Parathyroid adenoma (tissue), 2 donors: ENCODE measurements around the gene ANKRD63.

Experiments used
- H2AFZ ChIP-seq: fragments of 300-600 bp; sonication (generic); one replicate; pipeline ENCODE4 v1.7.0; 2017; ENCODE audit warnings: antibody characterized with exemption, mild to moderate bottlenecking
- H3K27ac ChIP-seq: fragments of 300-600 bp; sonication (generic); one replicate; pipeline ENCODE4 v1.7.0; 2017
- H3K27me3 ChIP-seq: fragments of 300-600 bp; sonication (generic); one replicate; pipeline ENCODE4 v1.7.0; 2017; ENCODE audit warnings: low read length; ENCODE audit not compliant: control insufficient read depth, insufficient read depth
- H3K36me3 ChIP-seq: fragments of 300-600 bp; sonication (generic); one replicate; pipeline ENCODE4 v1.7.0; 2017; ENCODE audit warnings: low read length; ENCODE audit not compliant: control insufficient read depth, insufficient read depth
- H3K4me1 ChIP-seq: fragments of 300-600 bp; sonication (generic); one replicate; pipeline ENCODE4 v1.7.0; 2017; ENCODE audit warnings: control low read depth
- H3K4me2 ChIP-seq: fragments of 300-600 bp; sonication (generic); one replicate; pipeline ENCODE4 v1.7.0; 2017; ENCODE audit warnings: low read length
- H3K4me3 ChIP-seq: fragments of 300-600 bp; sonication (generic); one replicate; pipeline ENCODE4 v1.7.0; 2017; ENCODE audit warnings: low read depth, low read length
- H3K79me2 ChIP-seq: fragments of 300-600 bp; sonication (generic); one replicate; pipeline ENCODE4 v1.7.0; 2017; ENCODE audit warnings: control low read depth
- H3K9ac ChIP-seq: fragments of 300-600 bp; sonication (generic); one replicate; pipeline ENCODE4 v1.7.0; 2017; ENCODE audit warnings: mild to moderate bottlenecking
- H3K9me3 ChIP-seq: fragments of 300-600 bp; sonication (generic); one replicate; pipeline ENCODE4 v1.7.0; 2017; ENCODE audit warnings: low read length; ENCODE audit not compliant: control insufficient read depth
- TF ChIP-seq, protein P1 (sequence below): fragments of 300-600 bp; sonication (generic); IDR thresholded peaks from one replicate; pipeline ENCODE4 v1.7.0; 2017; ENCODE audit warnings: antibody characterized with exemption, mild to moderate bottlenecking
- donor health status: primary hyperparathyroidism.

ANKRD63 gene

GRCh38 chr15:40314723-40315276 is 31.9 kb upstream of the ANKRD63 start:
- Histone ChIP-seq H2AFZ (no peak overlapping the region), H3K27me3 (no peaks in the 10 kb centered on the region), H3K4me3 (no peak overlapping the region), H3K9ac (no peak overlapping the region), H3K9me3 (no peaks in the 10 kb centered on the region), H3K4me2 (no peak overlapping the region), H3K4me1 (no peaks in the 10 kb centered on the region), H3K79me2 (no peaks in the 10 kb centered on the region), H3K27ac (no peak overlapping the region), H3K36me3 (no peaks in the 10 kb centered on the region)
- TF ChIP-seq, protein P1, sequence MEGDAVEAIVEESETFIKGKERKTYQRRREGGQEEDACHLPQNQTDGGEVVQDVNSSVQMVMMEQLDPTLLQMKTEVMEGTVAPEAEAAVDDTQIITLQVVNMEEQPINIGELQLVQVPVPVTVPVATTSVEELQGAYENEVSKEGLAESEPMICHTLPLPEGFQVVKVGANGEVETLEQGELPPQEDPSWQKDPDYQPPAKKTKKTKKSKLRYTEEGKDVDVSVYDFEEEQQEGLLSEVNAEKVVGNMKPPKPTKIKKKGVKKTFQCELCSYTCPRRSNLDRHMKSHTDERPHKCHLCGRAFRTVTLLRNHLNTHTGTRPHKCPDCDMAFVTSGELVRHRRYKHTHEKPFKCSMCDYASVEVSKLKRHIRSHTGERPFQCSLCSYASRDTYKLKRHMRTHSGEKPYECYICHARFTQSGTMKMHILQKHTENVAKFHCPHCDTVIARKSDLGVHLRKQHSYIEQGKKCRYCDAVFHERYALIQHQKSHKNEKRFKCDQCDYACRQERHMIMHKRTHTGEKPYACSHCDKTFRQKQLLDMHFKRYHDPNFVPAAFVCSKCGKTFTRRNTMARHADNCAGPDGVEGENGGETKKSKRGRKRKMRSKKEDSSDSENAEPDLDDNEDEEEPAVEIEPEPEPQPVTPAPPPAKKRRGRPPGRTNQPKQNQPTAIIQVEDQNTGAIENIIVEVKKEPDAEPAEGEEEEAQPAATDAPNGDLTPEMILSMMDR, result no peak

DNA sequence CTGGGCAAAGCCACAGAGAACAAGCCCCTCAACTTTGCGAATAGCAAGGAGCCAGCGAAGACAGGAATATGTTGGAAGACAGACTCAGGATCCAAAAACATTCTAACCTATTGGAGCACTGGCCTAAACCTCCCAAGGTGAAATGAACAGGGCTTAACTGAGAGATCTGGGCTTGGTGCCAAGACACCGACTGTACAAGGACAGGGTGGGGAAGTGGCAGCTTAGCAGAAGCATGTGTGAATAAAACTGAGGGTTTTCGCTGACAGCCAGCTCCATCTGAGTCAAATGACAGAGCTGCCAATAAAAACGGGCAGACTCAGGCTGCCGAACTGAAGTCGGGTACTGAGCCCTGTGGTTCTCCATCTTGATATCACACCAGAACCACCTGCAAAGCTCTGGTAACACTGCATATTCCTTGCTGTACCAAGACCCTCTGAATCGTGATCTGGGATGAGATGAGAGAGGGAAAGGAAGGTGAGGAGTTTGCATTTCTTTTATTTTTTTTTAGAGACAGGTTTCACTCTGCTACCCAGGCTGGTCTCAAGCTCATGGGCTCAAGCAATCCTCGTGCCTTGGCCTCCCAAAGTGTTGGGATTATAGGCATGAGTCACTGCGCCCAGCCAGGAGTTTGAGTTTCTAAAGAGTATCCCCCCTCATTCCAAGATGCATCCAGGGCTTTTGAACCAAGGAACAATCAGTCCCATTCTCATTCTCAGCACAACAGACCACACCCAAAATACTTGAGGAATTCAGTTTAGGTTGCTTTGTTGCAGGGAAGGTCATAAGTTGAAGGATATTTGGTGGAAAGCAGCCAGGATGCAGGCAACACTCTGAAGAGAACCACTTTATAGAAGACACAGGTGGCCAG is 30.9 kb upstream of the ANKRD63 start:
- TF ChIP-seq, protein P1, result no peak
- H3K79me2 ChIP-seq, result no peaks in the 10 kb centered on the region
- no peaks in the 10 kb centered on the region for H3K36me3 ChIP-seq
- no peaks in the 10 kb centered on the region for H3K4me1 ChIP-seq
- H3K4me2 ChIP-seq, result peak overlapping the region; percentile 9
- H3K9me3 ChIP-seq, result no peaks in the 10 kb centered on the region
- H3K27me3 ChIP-seq, result no peaks in the 10 kb centered on the region
- H2AFZ ChIP-seq, result peak overlapping the region; percentile 28
- no peak overlapping the region for H3K9ac ChIP-seq
- no peak overlapping the region for H3K4me3 ChIP-seq
- H3K27ac ChIP-seq, result no peak overlapping the region

GRCh38 chr15:40312370-40313158 is 29.7 kb upstream of the ANKRD63 start:
- Histone ChIP-seq H3K36me3 (no peaks in the 10 kb centered on the region), H3K9me3 (no peaks in the 10 kb centered on the region), H3K4me1 (no peaks in the 10 kb centered on the region), H3K4me3 (no peak overlapping the region), H3K27me3 (no peaks in the 10 kb centered on the region), H2AFZ (no peak overlapping the region), H3K4me2 (no peak overlapping the region), H3K27ac (no peak overlapping the region), H3K9ac (no peak overlapping the region), H3K79me2 (no peaks in the 10 kb centered on the region)
- TF ChIP-seq, protein P1, result no peak

GRCh38 chr15:40310993-40311392 is 28.1 kb upstream of the ANKRD63 start:
- no peak overlapping the region for H3K27ac ChIP-seq
- no peak overlapping the region for H2AFZ ChIP-seq
- no peaks in the 10 kb centered on the region for H3K4me1 ChIP-seq
- H3K9me3 ChIP-seq, result no peaks in the 10 kb centered on the region
- no peaks in the 10 kb centered on the region for H3K36me3 ChIP-seq
- H3K79me2 ChIP-seq, result no peaks in the 10 kb centered on the region
- H3K4me2 ChIP-seq, result no peak overlapping the region
- no peaks in the 10 kb centered on the region for H3K27me3 ChIP-seq
- H3K9ac ChIP-seq, result no peak overlapping the region
- no peak overlapping the region for H3K4me3 ChIP-seq
- TF ChIP-seq, protein P1, result no peak
